Activated CD4-positive, alpha-beta T cell treated with anti-CD3 and anti-CD28 coated beads, Interleukin-2, amount 10 ng/mL, durations not matched to agents 7 days and 5 days (primary cell): ENCODE results near the gene RGR. TPM values are rescaled to one million over a fixed set of nuclear protein-coding genes. Genes with fewer than 3 reads are reported as not detected.

Experiments used
- CTCF ChIA-PET: fragments of 350-600 bp; sonication (Branson Sonifier 250); formaldehyde crosslinking; loops from one replicate; lab custom pipeline; 2021; ENCODE audit warnings: antibody characterized with exemption; lab: Charles Lee
- POLR2A ChIA-PET: fragments of 350-600 bp; sonication (Branson Sonifier 250); formaldehyde crosslinking; loops from one replicate; lab custom pipeline; 2021; ENCODE audit warnings: antibody characterized with exemption; lab: Charles Lee
- DNase-seq: peaks from one replicate; pipeline ENCODE4 v3.0.0-alpha.2; 2020
- H3K27ac Mint-ChIP-seq: one replicate; pipeline ENCODE4 v1.8.0; 2021; ENCODE audit warnings: mild to moderate bottlenecking, moderate library complexity, mixed read lengths
- H3K27me3 Mint-ChIP-seq: one replicate; pipeline ENCODE4 v1.8.0; 2021; ENCODE audit warnings: mixed read lengths
- H3K36me3 Mint-ChIP-seq: one replicate; pipeline ENCODE4 v1.8.0; 2021; ENCODE audit warnings: low read depth, mixed read lengths
- H3K4me1 Mint-ChIP-seq: one replicate; pipeline ENCODE4 v1.8.0; 2021; ENCODE audit warnings: mixed read lengths
- H3K4me3 Mint-ChIP-seq: one replicate; pipeline ENCODE4 v1.8.0; 2021; ENCODE audit warnings: mild to moderate bottlenecking, moderate library complexity, mixed read lengths
- H3K9me3 Mint-ChIP-seq: one replicate; pipeline ENCODE4 v1.8.0; 2021; ENCODE audit warnings: mixed read lengths
- total RNA-seq, 2 experiments: library from RNA; stranded (reverse); gene quantifications; one replicate each; pipeline ENCODE4 v1.2.3, GENCODE V29; 2021

The RGR gene
- total RNA-seq, 2 experiments from 2014 or later, result not detected

DNA sequence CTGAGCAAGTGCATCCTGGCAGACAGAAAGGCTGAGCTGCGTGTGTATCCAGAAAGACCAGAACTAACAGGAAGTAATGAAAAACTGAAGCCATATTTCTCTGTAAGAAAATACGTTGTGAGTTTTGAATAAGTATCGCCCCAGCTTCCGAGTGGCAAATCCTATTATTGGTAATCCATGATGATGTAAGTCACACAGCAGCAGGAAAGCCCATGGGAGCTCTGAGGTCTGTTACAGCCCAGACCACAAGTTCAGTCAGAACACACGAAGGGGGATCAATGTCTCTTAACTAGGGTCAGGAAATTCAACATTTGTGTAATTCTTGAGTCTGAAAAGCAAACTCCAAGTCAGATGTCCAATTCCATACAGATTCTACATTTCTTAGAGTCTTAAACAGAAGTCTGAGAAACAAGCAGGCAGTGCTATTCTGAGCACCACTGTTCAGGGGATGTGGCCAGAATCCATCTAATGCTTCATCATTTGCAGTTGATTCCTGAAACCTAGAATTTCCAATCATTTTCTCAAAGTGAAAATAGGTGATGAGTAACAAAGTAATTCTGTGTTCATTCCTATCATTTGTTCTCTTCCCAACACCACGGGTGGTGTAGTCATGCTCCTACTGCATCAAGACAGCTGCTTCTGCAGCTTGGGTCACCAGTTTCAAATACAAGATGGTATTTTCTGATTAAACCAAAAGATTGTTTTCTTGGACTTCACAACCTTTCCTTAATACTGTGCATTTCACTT is 19.3 kb upstream of the RGR start, which contains the start of gene LRIT2:
LRIT2 (minus strand) TSS at position 118 of the 747 bp plus-strand sequence; CDS start at position 94, 24 bp downstream.
- Mint-ChIP-seq H3K27me3 (peaks cover 24% of the 10 kb centered on the region), H3K4me1 (no peaks in the 10 kb centered on the region), H3K4me3 (no peak within 1 kb of the TSS), H3K9me3 (no peaks in the 10 kb centered on the region), H3K27ac (no peak within 1 kb of the TSS), H3K36me3 (no peaks in the 10 kb centered on the region)
- POLR2A ChIA-PET, result no interaction called here
- CTCF ChIA-PET, result interaction anchor here (2.4 kb wide), 1 partner anchor 11 kb away, joined by 6 read pairs; no protein-coding TSS in a partner anchor
- no peak for DNase-seq

DNA sequence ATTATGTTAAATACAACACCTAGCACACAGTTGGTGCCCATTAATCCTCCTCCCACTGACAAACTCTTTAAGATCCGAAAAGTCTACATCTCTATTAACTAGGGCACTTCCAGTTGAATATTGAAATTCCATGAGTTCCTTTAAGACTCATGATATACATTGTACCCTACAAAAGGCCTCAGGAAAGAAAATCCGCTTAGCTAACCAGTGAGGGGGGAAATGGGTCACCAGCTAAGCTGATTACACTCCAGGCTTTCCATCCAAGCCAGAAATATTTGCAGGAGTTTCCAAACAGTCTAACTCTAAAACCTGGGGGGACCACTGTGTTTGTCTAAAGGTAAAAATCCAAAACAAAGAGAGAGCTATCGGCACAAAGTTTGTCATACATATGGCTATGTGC is 18.2 kb upstream of the RGR start:
- Mint-ChIP-seq H3K9me3 (no peaks in the 10 kb centered on the region), H3K36me3 (no peaks in the 10 kb centered on the region), H3K27me3 (peaks cover 28% of the 10 kb centered on the region), H3K4me1 (no peaks in the 10 kb centered on the region), H3K27ac (no peak overlapping the region), H3K4me3 (no peak overlapping the region)
- no peak for DNase-seq
- POLR2A ChIA-PET, result no interaction called here
- CTCF ChIA-PET, result interaction anchor here (2.4 kb wide), 1 partner anchor 12 kb away, joined by 6 read pairs; no protein-coding TSS in a partner anchor

DNA sequence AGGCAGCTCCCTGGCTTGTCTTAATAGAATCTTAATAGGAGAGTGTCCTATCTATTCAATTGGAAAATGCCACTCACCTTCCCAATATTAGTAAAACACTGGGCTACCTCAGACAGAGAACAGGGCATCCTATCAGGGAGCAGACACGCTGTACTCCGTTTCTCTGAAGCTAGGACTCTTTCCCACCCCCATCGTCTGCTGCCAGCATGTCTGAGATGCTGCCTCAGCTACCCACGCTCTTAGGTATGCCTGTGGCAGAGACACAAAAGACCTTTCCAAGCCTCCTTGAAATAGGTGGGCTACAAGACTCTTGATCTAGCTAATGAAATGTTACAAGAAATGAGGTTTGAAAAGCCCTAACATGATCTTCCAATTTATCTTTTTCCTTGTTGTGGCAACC is 17.0 kb upstream of the RGR start:
- ChIA-PET POLR2A (no interaction called here), CTCF (interaction anchor here (2.4 kb wide), 1 partner anchor 13 kb away, joined by 6 read pairs; no protein-coding TSS in a partner anchor)
- no peak for DNase-seq
- H3K9me3 Mint-ChIP-seq, result no peaks in the 10 kb centered on the region
- H3K27ac Mint-ChIP-seq, result no peak overlapping the region
- no peak overlapping the region for H3K4me3 Mint-ChIP-seq
- H3K27me3 Mint-ChIP-seq, result peaks cover 28% of the 10 kb centered on the region
- H3K36me3 Mint-ChIP-seq, result no peaks in the 10 kb centered on the region
- no peaks in the 10 kb centered on the region for H3K4me1 Mint-ChIP-seq

DNA sequence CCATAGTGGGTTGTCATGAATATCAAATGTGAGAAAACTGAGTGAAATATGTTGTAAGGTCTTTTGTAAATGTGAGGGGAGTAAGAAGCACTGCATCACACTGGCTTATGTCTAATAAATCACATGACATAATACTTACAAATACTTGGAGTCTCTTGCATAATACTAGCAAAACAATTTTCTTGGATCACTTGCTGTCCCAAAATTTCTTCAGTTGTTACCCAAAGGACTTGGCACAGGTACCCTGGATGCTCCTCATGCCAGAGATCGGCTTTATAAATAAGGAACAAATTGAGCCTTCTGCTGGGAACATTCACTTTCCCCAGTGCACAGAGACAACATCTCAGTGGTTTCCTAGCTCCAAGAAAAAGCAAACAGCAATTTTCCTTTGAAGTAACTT is 14.5 kb upstream of the RGR start:
- ChIA-PET CTCF (no interaction called here), POLR2A (no interaction called here)
- Mint-ChIP-seq H3K4me1 (no peaks in the 10 kb centered on the region), H3K36me3 (no peaks in the 10 kb centered on the region), H3K27ac (no peak overlapping the region), H3K9me3 (no peaks in the 10 kb centered on the region), H3K4me3 (no peak overlapping the region), H3K27me3 (peaks cover 21% of the 10 kb centered on the region)
- no peak for DNase-seq

DNA sequence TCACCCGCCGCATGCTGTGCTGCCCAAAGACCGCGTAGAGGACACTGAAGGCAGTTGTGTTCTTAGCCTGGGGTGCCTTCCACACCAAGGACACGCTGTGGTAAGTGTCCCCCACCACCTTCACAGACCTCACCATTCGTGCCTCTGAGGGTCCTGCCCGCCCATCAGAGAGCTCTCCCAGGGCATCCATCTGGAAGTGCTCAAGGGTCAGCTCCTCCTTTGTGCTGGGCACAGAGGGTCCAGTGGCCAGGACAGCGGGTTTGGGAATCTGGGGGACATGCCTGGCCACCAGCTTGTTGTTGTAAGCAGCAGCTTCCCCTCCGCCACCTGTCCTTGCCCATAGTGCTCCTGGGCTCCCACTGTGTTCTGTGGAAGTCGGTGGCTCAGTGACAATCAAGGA is 12.5 kb upstream of the RGR start:
- DNase-seq, result no peak
- Mint-ChIP-seq H3K4me1 (no peaks in the 10 kb centered on the region), H3K36me3 (no peaks in the 10 kb centered on the region), H3K27me3 (peaks cover 15% of the 10 kb centered on the region), H3K9me3 (no peaks in the 10 kb centered on the region), H3K4me3 (no peak overlapping the region), H3K27ac (no peak overlapping the region)
- ChIA-PET POLR2A (no interaction called here), CTCF (no interaction called here)

DNA sequence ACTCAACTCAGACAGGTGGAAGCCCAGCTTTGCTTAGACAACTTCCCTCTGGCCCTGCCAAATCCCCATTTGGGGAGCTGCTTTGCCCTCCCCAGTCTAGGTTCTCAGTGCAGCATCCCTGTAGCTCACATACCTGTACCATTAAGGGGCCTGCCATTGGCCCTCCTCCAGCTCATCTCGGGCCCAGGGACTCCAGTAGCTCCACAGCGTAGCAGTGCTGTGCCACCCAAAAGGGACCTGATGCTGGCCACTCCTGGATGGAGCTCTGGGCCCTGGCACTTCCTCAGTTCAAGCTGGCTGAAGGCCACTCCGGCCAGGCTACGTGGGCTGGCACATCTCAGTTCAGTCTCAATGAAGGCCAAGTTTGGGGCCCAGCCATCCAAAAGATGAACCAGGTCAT is 10.9 kb upstream of the RGR start:
- no peak for DNase-seq
- Mint-ChIP-seq H3K36me3 (no peaks in the 10 kb centered on the region), H3K9me3 (no peaks in the 10 kb centered on the region), H3K27ac (no peak overlapping the region), H3K27me3 (peaks cover 9% of the 10 kb centered on the region), H3K4me3 (no peak overlapping the region), H3K4me1 (no peaks in the 10 kb centered on the region)
- ChIA-PET CTCF (interaction anchor here (1.8 kb wide), 1 partner anchor 13 kb away, joined by 6 read pairs; no protein-coding TSS in a partner anchor), POLR2A (no interaction called here)

DNA sequence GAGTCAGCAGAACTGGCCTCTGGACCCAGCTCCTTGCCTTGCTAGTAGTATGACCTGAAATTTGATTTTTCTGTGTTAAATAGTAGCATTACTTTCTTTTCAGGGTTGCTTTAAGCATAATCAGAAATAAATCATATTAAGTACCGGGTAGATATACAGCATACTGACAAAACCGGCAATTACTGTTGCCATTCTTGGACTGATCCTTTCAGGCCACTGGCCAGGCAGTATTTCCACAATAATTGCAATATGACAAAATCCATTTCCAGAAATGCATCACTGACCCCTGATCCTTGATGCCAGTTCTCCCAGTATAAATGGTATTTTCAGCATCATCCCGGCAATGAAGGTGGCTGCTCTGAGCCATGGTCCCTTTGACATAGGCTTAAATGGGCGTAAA is 10.4 kb upstream of the RGR start:
- Mint-ChIP-seq H3K9me3 (no peaks in the 10 kb centered on the region), H3K36me3 (no peaks in the 10 kb centered on the region), H3K4me3 (no peak overlapping the region), H3K4me1 (no peaks in the 10 kb centered on the region), H3K27me3 (peaks cover 9% of the 10 kb centered on the region), H3K27ac (no peak overlapping the region)
- CTCF ChIA-PET, result interaction anchor here (1.8 kb wide), 1 partner anchor 13 kb away, joined by 6 read pairs; no protein-coding TSS in a partner anchor
- POLR2A ChIA-PET, result no interaction called here
- no peak for DNase-seq

DNA sequence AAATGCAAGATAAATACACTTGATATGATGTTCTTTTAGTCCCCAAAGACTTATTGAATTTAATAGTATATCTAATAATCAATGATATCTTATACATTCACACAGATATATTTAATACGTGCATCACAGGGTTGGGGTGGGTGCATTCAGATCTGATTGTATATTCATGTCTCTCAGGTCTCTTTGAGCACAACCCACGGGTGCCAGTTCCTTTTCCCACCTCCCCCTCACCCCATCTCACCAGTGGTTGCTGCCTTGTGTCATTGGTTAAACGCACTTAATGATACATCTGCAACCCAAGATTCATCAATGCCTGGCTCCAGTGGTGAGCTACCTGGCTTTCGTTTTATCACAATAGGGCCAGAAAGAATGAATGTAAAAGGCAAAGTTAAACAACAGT is 9.8 kb upstream of the RGR start:
- H3K36me3 Mint-ChIP-seq, result no peaks in the 10 kb centered on the region
- no peak for DNase-seq
- ChIA-PET POLR2A (interaction anchor here (0.6 kb wide), 1 partner anchor 58 kb away, joined by 3 read pairs; no protein-coding TSS in a partner anchor), CTCF (no interaction called here)
- H3K27me3 Mint-ChIP-seq, result peaks cover 9% of the 10 kb centered on the region
- no peak overlapping the region for H3K27ac Mint-ChIP-seq
- no peak overlapping the region for H3K4me3 Mint-ChIP-seq
- H3K4me1 Mint-ChIP-seq, result no peaks in the 10 kb centered on the region
- H3K9me3 Mint-ChIP-seq, result no peaks in the 10 kb centered on the region

DNA sequence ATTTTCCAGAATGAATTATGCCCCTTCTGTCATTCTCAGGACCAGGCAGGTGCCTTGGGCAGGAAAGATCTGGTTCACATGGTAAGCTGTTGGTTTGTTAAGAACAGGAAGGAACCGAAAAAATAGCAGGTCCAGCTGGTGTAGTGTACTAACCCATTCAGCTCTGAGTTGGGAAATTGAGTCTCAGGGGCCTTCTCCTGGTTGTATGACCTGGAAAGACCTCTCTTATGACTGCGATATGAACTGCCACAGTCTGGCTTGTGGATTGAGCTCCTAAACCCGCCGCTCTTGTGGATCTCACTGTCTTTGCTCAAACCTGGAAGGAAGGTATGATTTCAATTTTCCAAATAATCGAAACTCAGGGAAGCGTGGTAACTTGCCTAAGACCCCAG is 8.1 kb upstream of the RGR start:
- CTCF ChIA-PET, result interaction anchor here (0.6 kb wide), 1 partner anchor 109 kb away, joined by 3 read pairs; no protein-coding TSS in a partner anchor
- Mint-ChIP-seq H3K36me3 (no peaks in the 10 kb centered on the region), H3K4me1 (no peaks in the 10 kb centered on the region), H3K27ac (no peak overlapping the region), H3K9me3 (no peaks in the 10 kb centered on the region), H3K27me3 (peaks cover 5% of the 10 kb centered on the region), H3K4me3 (no peak overlapping the region)
- DNase-seq, result no peak
- POLR2A ChIA-PET, result no interaction called here

DNA sequence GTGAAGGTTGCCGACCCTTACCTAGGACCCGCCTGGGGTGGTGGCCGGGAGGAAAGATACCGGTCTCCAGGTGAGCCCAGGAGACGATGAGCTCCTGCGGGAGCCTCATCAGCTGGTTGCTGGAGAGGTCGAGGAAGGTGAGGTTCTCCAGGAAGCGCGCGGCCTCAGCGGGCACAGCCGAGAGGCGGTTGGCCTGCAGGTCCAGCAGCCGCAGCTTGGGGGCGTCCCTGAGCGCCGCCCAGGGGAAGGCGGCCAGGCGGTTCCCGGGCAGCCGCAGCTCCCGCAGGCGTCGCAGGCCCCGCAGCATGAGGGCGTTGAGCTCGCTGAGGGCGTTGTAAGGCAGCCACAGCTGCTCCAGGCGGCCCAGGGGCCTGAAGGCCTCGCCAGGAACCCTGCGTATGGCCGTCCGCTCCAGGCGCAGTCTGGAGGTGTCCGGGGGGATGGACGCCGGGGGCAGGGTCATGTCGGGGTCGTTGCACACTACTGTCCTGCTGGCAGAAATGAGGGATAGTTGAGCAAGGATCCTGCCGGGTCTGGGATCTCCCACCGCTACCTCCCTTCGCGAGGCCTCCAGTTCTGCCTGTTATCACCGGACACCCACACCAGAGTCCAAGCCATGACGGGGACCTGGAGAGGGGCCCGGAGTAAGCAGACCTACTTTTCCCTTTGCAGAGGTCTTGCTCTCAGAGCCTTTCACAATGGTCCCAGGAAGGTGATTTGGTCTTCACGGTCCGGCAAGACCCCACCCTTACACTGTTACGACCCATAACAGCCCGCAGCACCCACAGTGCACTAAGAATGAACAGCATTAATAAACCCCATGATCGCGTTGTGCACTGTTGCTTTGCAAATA is 7.4 kb upstream of the RGR start:
- Mint-ChIP-seq H3K36me3 (no peaks in the 10 kb centered on the region), H3K4me3 (no peak overlapping the region), H3K27me3 (peaks cover 5% of the 10 kb centered on the region), H3K27ac (no peak overlapping the region), H3K4me1 (no peaks in the 10 kb centered on the region), H3K9me3 (no peaks in the 10 kb centered on the region)
- DNase-seq, result no peak
- ChIA-PET CTCF (interaction anchor here (0.6 kb wide), 1 partner anchor 109 kb away, joined by 3 read pairs; no protein-coding TSS in a partner anchor), POLR2A (no interaction called here)

DNA sequence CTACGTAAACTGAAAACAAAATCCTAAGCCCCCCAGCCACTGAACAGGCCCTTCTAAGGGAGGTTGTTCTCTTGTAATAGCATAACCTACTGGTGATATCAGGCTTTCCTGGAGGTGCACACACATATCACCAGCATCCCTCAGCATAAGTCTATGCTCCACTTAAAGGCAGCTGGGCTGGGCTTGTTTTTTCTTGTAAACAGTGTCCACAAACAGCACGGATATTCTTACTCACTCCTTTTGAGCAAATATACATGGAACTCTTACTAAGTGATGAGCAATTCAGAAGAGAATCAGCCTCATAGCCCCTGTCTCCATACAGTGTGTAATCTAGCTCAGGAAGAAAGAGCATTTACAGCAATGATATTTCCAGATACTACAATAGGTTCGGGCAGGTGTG is 5.9 kb upstream of the RGR start:
- CTCF ChIA-PET, result interaction anchor here (1.2 kb wide), 1 partner anchor 10 kb away, joined by 3 read pairs; no protein-coding TSS in a partner anchor
- POLR2A ChIA-PET, result no interaction called here
- H3K4me1 Mint-ChIP-seq, result no peaks in the 10 kb centered on the region
- no peak overlapping the region for H3K27ac Mint-ChIP-seq
- no peak for DNase-seq
- peaks cover 5% of the 10 kb centered on the region for H3K27me3 Mint-ChIP-seq
- no peaks in the 10 kb centered on the region for H3K36me3 Mint-ChIP-seq
- no peak overlapping the region for H3K4me3 Mint-ChIP-seq
- no peaks in the 10 kb centered on the region for H3K9me3 Mint-ChIP-seq

DNA sequence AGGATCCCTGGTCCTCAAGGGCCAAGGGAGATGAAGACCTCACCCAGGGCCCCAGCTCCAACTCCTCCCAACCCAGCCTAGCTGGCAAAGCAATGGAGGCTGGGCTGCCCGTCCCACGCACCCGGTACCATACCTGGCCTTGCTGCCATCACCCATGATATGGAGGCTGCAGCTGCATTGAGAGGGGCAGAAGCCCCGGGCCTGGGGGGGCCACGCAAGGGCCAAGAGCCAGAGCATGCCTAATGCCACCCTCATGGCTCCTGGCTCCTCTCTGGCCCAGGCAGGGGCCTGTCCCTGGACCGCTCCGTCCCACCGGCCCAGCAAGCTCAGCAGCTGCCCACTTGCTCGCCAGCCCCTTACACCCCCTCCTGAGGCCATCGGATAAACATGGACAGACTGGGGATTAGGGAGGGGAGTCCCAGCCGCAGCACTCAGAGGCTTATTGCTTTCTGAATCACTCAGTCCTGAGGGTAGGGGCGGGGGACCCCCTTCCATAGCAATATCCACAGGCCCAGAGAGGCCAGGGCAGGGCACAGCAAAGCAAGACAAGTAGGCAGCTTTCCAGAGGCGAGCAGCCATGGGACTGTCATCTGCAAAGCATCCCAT is 3.6 kb upstream of the RGR start, which contains the start of gene LRIT1:
LRIT1 (minus strand) TSS at position 362 of the 606 bp plus-strand sequence; CDS start at position 255, 107 bp downstream.
- Mint-ChIP-seq H3K9me3 (no peaks in the 10 kb centered on the region), H3K27ac (no peak within 1 kb of the TSS), H3K27me3 (peaks cover 5% of the 10 kb centered on the region), H3K4me3 (no peak within 1 kb of the TSS), H3K36me3 (no peaks in the 10 kb centered on the region), H3K4me1 (no peaks in the 10 kb centered on the region)
- CTCF ChIA-PET, result no interaction called here
- DNase-seq, result no peak
- POLR2A ChIA-PET, result no interaction called here
